H9 (cell line): ENCODE results near the gene CSMD2. TPM values are rescaled to one million over a fixed set of nuclear protein-coding genes. Genes with fewer than 3 reads are reported as not detected.

Experiments
- DNase-seq: peaks from one replicate; pipeline ENCODE4 v3.0.0-alpha.2; 2017
- H2AFZ ChIP-seq: one replicate; pipeline ENCODE4 v1.6.1; 2013; ENCODE audit warnings: mild to moderate bottlenecking, low read length, control low read depth, moderate library complexity
- H2AK5ac ChIP-seq: 2 replicates; pipeline ENCODE4 v1.6.1; 2013; ENCODE audit warnings: low read length, control low read depth, mixed read lengths; ENCODE audit not compliant: insufficient read length
- H2BK120ac ChIP-seq: one replicate; pipeline ENCODE4 v1.6.1; 2013; ENCODE audit warnings: low read depth, mild to moderate bottlenecking, low read length, control low read depth, inconsistent platforms; ENCODE audit not compliant: poor library complexity, severe bottlenecking
- H2BK12ac ChIP-seq: 2 replicates; pipeline ENCODE4 v1.6.1; 2013; ENCODE audit warnings: low read length, control low read depth, mixed read lengths, low read depth; ENCODE audit not compliant: insufficient read length
- H2BK15ac ChIP-seq: 2 replicates; pipeline ENCODE4 v1.6.1; 2013; ENCODE audit warnings: low read depth, low read length, control low read depth
- H2BK20ac ChIP-seq: one replicate; pipeline ENCODE4 v1.6.1; 2013; ENCODE audit warnings: low read depth, mild to moderate bottlenecking, low read length, control low read depth, inconsistent platforms; ENCODE audit not compliant: poor library complexity, severe bottlenecking
- H2BK5ac ChIP-seq: 2 replicates; pipeline ENCODE4 v1.6.1; 2013; ENCODE audit warnings: low read length, control low read depth, mixed read lengths; ENCODE audit not compliant: insufficient read length
- H3K14ac ChIP-seq: 2 replicates; pipeline ENCODE4 v1.6.1; 2013; ENCODE audit warnings: low read length, control low read depth; ENCODE audit not compliant: insufficient read depth
- H3K18ac ChIP-seq: 2 replicates; pipeline ENCODE4 v1.6.1; 2013; ENCODE audit warnings: low read depth, mild to moderate bottlenecking, mixed read lengths, low read length, control low read depth; ENCODE audit not compliant: insufficient read length
- H3K23ac ChIP-seq: 2 replicates; pipeline ENCODE4 v1.6.1; 2013; ENCODE audit warnings: low read length, control low read depth, mixed read lengths, low read depth; ENCODE audit not compliant: insufficient read length
- H3K23me2 ChIP-seq: 2 replicates; pipeline ENCODE4 v1.6.1; 2013; ENCODE audit warnings: low read depth, mild to moderate bottlenecking, mixed read lengths, low read length, control low read depth; ENCODE audit not compliant: insufficient read length, poor library complexity, severe bottlenecking
- H3K27ac ChIP-seq: 2 replicates; pipeline ENCODE4 v1.5.1; 2013; ENCODE audit warnings: low read length, control low read depth, mixed read lengths, low read depth; ENCODE audit not compliant: insufficient read length
- H3K27me3 ChIP-seq: 2 replicates; pipeline ENCODE4 v1.6.1; 2013; ENCODE audit warnings: low read length, control low read depth, inconsistent platforms; ENCODE audit not compliant: insufficient read depth
- H3K4ac ChIP-seq: 2 replicates; pipeline ENCODE4 v1.6.1; 2013; ENCODE audit warnings: low read depth, mild to moderate bottlenecking, control low read depth, inconsistent platforms, low read length, moderate library complexity
- H3K4me1 ChIP-seq: 2 replicates; pipeline ENCODE4 v1.6.1; 2013; ENCODE audit warnings: low read length, control low read depth, inconsistent platforms; ENCODE audit not compliant: insufficient read depth
- H3K4me2 ChIP-seq: 2 replicates; pipeline ENCODE4 v1.6.1; 2013; ENCODE audit warnings: low read length, control low read depth, mixed read lengths; ENCODE audit not compliant: insufficient read length, insufficient read depth
- H3K56ac ChIP-seq: 2 replicates; pipeline ENCODE4 v1.6.1; 2013; ENCODE audit warnings: low read depth, mild to moderate bottlenecking, mixed read lengths, low read length, control low read depth; ENCODE audit not compliant: insufficient read length
- H3K79me1 ChIP-seq: 2 replicates; pipeline ENCODE4 v1.6.1; 2013; ENCODE audit warnings: low read depth, mild to moderate bottlenecking, moderate library complexity, low read length, control low read depth, inconsistent platforms; ENCODE audit not compliant: insufficient read depth, poor library complexity, severe bottlenecking
- H3K79me2 ChIP-seq: 2 replicates; pipeline ENCODE4 v1.6.1; 2013; ENCODE audit warnings: low read length, control low read depth, inconsistent platforms; ENCODE audit not compliant: insufficient read depth
- H3K9ac ChIP-seq: 2 replicates; pipeline ENCODE4 v1.6.1; 2013; ENCODE audit warnings: low read length, control low read depth, mixed read lengths; ENCODE audit not compliant: insufficient read length; ENCODE audit errors: extremely low read depth
- H3K9me3 ChIP-seq: one replicate; pipeline ENCODE4 v1.6.1; 2013; ENCODE audit warnings: low read depth, low read length, inconsistent platforms; ENCODE audit not compliant: control insufficient read depth
- H3T11ph ChIP-seq: one replicate; pipeline ENCODE4 v1.6.1; 2013; ENCODE audit warnings: mild to moderate bottlenecking, low read length, control low read depth, inconsistent platforms
- H4K20me1 ChIP-seq: one replicate; pipeline ENCODE4 v1.6.1; 2013; ENCODE audit not compliant: control insufficient read depth, insufficient read length, insufficient read depth
- H4K5ac ChIP-seq: 2 replicates; pipeline ENCODE4 v1.6.1; 2013; ENCODE audit warnings: low read depth, mild to moderate bottlenecking, mixed read lengths, low read length, control low read depth; ENCODE audit not compliant: insufficient read length
- H4K8ac ChIP-seq: replicated peaks from 2 replicates; pipeline ENCODE4 v1.6.1; 2013; ENCODE audit warnings: low read length, control low read depth, mixed read lengths, low read depth; ENCODE audit not compliant: insufficient read length
- H4K91ac ChIP-seq: 2 replicates; pipeline ENCODE4 v1.6.1; 2013; ENCODE audit warnings: low read depth, mild to moderate bottlenecking, moderate library complexity, mixed read lengths, low read length, control low read depth; ENCODE audit not compliant: insufficient read length
- H3K27ac Mint-ChIP-seq, 3 experiments: 2 replicates in 2 of 3; 3 replicates in 1 of 3; pipeline ENCODE4 v1.8.0; 2020 to 2021; ENCODE audit warnings: mixed read lengths in 3 of 3, mild to moderate bottlenecking in 1 of 3, moderate library complexity in 1 of 3
- H3K27me3 Mint-ChIP-seq: 2 replicates; pipeline ENCODE4 v1.8.0; 2021; ENCODE audit warnings: low read depth, mild to moderate bottlenecking, moderate library complexity, mixed read lengths
- H3K36me3 Mint-ChIP-seq, 3 experiments: 2 replicates in 2 of 3; 3 replicates in 1 of 3; pipeline ENCODE4 v1.8.0; 2020 to 2021; ENCODE audit warnings: low read depth in 3 of 3, mixed read lengths in 3 of 3; ENCODE audit not compliant: insufficient read depth in 1 of 3
- H3K4me1 Mint-ChIP-seq, 2 experiments: 2 replicates each; pipeline ENCODE4 v1.8.0; 2020; ENCODE audit warnings: mixed read lengths in 2 of 2
- H3K4me3 Mint-ChIP-seq, 2 experiments: 2 replicates in 1 of 2; 3 replicates in 1 of 2; pipeline ENCODE4 v1.8.0; 2020 to 2021; ENCODE audit warnings: mild to moderate bottlenecking in 2 of 2, mixed read lengths in 2 of 2, moderate library complexity in 1 of 2
- H3K9me3 Mint-ChIP-seq, 2 experiments: 2 replicates in 1 of 2; 3 replicates in 1 of 2; pipeline ENCODE4 v1.8.0; 2020; ENCODE audit warnings: mild to moderate bottlenecking in 2 of 2, mixed read lengths in 2 of 2, moderate library complexity in 1 of 2
- CTCF ChIP-seq: fragments of 200-600 bp; sonication (generic); conservative IDR thresholded peaks from 3 replicates; pipeline ENCODE4 v1.8.0; 2021; ENCODE audit warnings: antibody characterized with exemption, mild to moderate bottlenecking
- WGBS: extraction: QIAGEN DNeasy Blood & Tissue Kit; methylation state at CpG from one replicate; pipeline ENCODE4 v1.1.7; 2013; ENCODE audit warnings: missing lambda C conversion rate, low lambda C conversion rate, mixed read lengths; ENCODE audit not compliant: insufficient read length; ENCODE audit errors: extremely low coverage; 5-methylcytosine and 5-hydroxymethylcytosine counted together
- total RNA-seq: library from RNA; stranded (reverse); gene quantifications from 2 replicates; pipeline ENCODE4 v1.2.1, GENCODE V29; 2021

The CSMD2 gene
- total RNA-seq, 1 experiment from 2014 or later = 6.4 TPM

GRCh38 chr1:33680281-33680840, 484.7 kb downstream of the CSMD2 start:
- Histone ChIP-seq H3K27me3 (no peaks in the 10 kb centered on the region), H3K4ac (no peak overlapping the region), H3K14ac (no peak overlapping the region), H3K18ac (no peak overlapping the region), H2BK20ac (no peak overlapping the region), H4K91ac (no peak overlapping the region), H2BK15ac (no peak overlapping the region), H3K79me1 (no peaks in the 10 kb centered on the region), H4K5ac (no peak overlapping the region), H4K20me1 (no peaks in the 10 kb centered on the region), H2AK5ac (no peak overlapping the region), H2BK5ac (no peak overlapping the region), H3K23me2 (no peaks in the 10 kb centered on the region), H3K9ac (no peak overlapping the region), H2AFZ (no peak overlapping the region), H3T11ph (no peak overlapping the region), H2BK120ac (no peak overlapping the region), H2BK12ac (no peak overlapping the region), H3K4me1 (no peaks in the 10 kb centered on the region; the same call in 1 of the 2 replicates), H4K8ac (no peak overlapping the region), H3K9me3 (no peaks in the 10 kb centered on the region), H3K23ac (no peak overlapping the region), H3K27ac (no peak overlapping the region), H3K79me2 (no peaks in the 10 kb centered on the region), H3K56ac (no peak overlapping the region), H3K4me2 (no peak overlapping the region)
- Mint-ChIP-seq H3K36me3 (peaks cover 2 to 14% (median 9%) of the 10 kb centered on the region in 3 experiments), H3K4me1 (peaks cover 7 to 8% of the 10 kb centered on the region in 2 experiments), H3K9me3 (peaks cover 7 to 13% of the 10 kb centered on the region in 2 experiments; a peak in 4 of 5 replicates), H3K4me3 (no peak overlapping the region), H3K27ac (0 out of 7 replicates have a peak overlapping the region, but pooled peaks of 1 of the 3 experiments have one; percentile 51), H3K27me3 (no peaks in the 10 kb centered on the region; the same call in 1 of the 2 replicates)
- no CpG with 5 or more reads among the region's 7 CpGs for WGBS
- no peak for TF ChIP-seq CTCF
- no peak for DNase-seq
